ENCODE data around the gene FOXP1.

GRCh38 chr3:71584394-71585011 lies 975 bp upstream of the FOXP1 start:
- TF ChIP-seq CTCF (conservative IDR thresholded peaks at IDR 0.05 in 1 of 2, IDR thresholded peaks at IDR 0.05 in 1 of 2; ENCODE audit: extremely low read depth in 1 of 2, insufficient read depth in 1 of 2, low read depth in 1 of 2, low read length in 2 of 2) (no peak), EZH2 (IDR thresholded peaks at IDR 0.05; ENCODE audit: borderline replicate concordance, low read length) (no peak)

Measured in mammary epithelial cell (primary cell).